Mammary epithelial cell (primary cell): ENCODE results near the gene C19orf81.

Experiments used
- EZH2 ChIP-seq: IDR thresholded peaks from 2 replicates; pipeline ENCODE4 v1.6.1; 2012; ENCODE audit warnings: low read length, inconsistent platforms, borderline replicate concordance
- TF ChIP-seq, protein P1 (sequence below), 2 donors: IDR thresholded peaks in 1 of 2; conservative IDR thresholded peaks in 1 of 2; 2 replicates each; pipeline ENCODE4 v1.5.1; 2011 to 2012; ENCODE audit warnings: inconsistent platforms in 2 of 2, low read length in 2 of 2, mild to moderate bottlenecking in 2 of 2, control low read depth in 1 of 2, low read depth in 1 of 2; ENCODE audit not compliant: insufficient read depth in 1 of 2; ENCODE audit errors: extremely low read depth in 1 of 2

DNA sequence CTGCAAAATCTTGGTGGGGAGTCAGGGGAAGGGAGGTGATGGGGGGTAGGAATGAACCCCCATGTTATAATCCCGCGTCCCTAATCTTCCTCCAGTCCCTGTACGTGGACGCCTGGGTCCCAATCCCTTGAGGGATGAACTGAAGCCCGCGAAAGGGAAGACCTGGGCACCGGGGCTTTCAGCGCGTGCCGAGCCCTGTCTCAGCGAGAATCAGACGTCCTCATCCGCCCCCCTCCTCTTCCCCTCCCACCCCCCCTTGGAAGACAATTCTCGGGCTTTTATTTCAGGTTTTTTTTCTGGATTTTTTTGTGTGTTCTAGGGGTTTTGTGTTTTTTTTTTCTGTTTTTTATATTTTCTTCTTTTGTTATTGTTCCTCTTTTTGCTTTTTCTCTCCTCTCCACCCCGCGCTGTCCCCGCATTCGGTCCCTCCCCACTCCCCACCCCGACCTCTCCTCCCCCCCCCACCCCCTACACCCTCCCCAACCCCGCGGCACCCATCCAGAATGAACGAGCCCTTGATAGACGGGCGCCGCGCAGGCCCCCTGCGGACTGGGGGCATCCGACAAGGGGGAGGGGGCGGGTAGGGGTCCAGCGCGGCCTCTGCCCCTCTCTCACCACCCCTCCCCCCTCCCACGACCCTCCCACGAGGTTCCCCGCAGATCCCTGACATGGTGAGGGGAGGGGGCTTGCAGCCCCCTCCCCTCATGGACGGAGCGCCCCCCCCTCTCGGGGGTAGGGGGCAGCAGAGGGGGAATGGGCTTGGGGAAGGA is 10.3 kb downstream of the C19orf81 start:
- TF ChIP-seq, protein P1, sequence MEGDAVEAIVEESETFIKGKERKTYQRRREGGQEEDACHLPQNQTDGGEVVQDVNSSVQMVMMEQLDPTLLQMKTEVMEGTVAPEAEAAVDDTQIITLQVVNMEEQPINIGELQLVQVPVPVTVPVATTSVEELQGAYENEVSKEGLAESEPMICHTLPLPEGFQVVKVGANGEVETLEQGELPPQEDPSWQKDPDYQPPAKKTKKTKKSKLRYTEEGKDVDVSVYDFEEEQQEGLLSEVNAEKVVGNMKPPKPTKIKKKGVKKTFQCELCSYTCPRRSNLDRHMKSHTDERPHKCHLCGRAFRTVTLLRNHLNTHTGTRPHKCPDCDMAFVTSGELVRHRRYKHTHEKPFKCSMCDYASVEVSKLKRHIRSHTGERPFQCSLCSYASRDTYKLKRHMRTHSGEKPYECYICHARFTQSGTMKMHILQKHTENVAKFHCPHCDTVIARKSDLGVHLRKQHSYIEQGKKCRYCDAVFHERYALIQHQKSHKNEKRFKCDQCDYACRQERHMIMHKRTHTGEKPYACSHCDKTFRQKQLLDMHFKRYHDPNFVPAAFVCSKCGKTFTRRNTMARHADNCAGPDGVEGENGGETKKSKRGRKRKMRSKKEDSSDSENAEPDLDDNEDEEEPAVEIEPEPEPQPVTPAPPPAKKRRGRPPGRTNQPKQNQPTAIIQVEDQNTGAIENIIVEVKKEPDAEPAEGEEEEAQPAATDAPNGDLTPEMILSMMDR (conservative IDR thresholded peaks at IDR 0.05 in 1 of 2, IDR thresholded peaks at IDR 0.05 in 1 of 2; ENCODE audit: extremely low read depth in 1 of 2, insufficient read depth in 1 of 2, low read depth in 1 of 2, low read length in 2 of 2), result no peak
- no peak for TF ChIP-seq EZH2
